ENCODE data around the gene TCF7L1.

TCF7L1 gene

DNA sequence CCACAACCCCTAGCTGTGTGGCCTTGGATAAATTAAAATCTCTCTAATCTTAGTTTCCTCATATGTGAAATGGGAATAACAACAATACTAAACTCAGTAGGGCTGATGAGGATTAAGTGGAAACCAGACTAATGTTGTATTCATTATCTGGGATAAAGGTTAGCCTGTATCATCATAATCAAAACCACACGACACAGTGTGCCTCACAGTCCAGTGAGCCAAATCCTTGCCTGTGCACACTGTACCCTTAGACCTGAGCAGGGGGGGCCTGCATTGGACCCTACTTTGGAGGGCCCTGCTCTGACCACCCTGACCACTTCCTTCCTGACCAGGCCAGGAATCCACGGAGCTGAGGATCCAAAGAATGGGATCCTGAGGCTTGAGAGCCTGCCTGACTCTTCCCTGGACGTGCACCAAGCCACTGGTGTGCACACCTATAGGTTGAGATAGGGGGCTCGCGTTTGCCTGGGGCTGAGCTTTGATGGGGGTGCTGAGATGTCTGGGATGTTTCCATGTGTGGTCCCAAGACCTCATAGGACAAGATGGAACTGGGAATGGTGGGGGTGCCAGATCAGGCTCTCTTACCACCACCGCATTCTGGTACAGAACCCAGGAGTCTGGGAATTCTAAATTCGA, 124.9 kb downstream of the TCF7L1 start:
- Mint-ChIP-seq H3K27ac (no peak overlapping the region), H3K27me3 (peaks cover 9% of the 10 kb centered on the region), H3K4me3 (no peak overlapping the region), H3K36me3 (no peaks in the 10 kb centered on the region), H3K9me3 (no peaks in the 10 kb centered on the region), H3K4me1 (peaks cover 2% of the 10 kb centered on the region)
- no peak for ATAC-seq (ENCODE audit: low read depth)
- DNase-seq (ENCODE audit: low spot score in 2 of 2): no peak

DNA sequence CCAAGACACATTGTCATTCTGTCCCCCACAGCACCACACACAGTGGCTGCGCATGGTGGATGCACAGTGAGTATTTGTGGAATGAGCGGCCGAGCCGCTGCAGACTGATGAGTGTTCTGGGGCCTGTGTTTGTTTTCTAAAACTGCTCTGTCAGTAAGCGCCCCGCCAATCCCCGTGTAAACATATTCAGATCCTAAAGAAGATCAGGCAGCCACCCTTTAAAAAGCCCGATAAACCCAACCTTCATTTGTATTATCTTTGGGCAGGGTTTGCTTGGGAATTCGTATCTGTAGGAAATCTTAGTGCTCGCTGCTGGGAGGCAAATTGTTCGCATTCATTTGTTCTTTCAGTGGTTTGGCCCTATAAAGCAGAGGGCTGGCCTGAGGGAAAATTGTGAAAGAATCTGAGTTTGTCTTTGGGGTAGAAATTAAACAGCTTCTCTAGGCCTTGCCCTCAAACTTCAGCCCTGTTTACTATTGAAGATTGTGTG, 126.0 kb downstream of the TCF7L1 start:
- Mint-ChIP-seq H3K27me3 (peaks cover 17% of the 10 kb centered on the region), H3K36me3 (no peaks in the 10 kb centered on the region), H3K4me3 (no peak overlapping the region), H3K27ac (no peak overlapping the region), H3K4me1 (peaks cover 2% of the 10 kb centered on the region), H3K9me3 (no peaks in the 10 kb centered on the region)
- ATAC-seq (ENCODE audit: low read depth) (no peak), DNase-seq (ENCODE audit: low spot score in 2 of 2) (no peak)

DNA sequence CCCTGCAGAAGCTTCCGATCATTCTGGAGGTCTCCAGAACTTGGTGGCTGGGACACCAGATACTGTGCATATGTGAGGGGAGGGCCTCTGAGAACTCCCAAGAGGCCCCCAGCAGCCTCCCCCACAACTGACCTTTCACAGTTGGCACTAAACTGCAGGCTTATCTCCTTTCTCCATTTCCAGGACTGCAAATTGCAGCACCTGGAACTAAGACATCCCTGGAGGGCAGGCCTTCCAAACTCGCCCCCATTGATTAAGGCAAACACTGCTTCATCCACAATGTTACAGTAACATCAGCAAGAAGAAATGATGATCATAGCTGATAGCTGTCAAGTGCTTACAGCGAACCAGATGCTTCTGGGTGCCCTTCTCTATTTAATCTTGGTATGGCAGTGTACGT, 126.7 kb downstream of the TCF7L1 start:
- ATAC-seq (ENCODE audit: low read depth) (no peak), DNase-seq (ENCODE audit: low spot score in 2 of 2) (no peak)
- Mint-ChIP-seq H3K27me3 (peaks cover 19% of the 10 kb centered on the region), H3K27ac (no peak overlapping the region), H3K36me3 (no peaks in the 10 kb centered on the region), H3K4me3 (no peak overlapping the region), H3K9me3 (no peaks in the 10 kb centered on the region), H3K4me1 (peaks cover 2% of the 10 kb centered on the region)

DNA sequence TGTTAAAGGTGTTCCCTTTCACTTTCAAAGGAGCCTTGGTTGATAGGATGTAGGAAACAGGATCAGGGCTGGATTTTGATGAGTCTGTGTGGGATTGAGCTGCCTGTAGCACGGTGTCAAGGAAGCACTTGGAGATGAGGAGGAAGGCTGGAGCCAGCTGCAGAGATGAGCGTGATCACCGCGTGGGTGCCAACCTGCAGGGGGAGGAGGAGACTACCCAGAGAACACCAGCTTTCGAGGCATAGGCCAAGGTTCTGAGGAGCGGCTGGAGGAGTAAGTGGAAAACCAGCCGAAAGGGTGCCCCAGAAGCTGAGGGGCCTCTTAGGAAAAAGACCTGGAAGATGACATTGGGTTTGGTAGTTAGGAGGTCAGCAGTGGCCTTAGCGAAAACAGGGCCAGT, 130.4 kb downstream of the TCF7L1 start:
- no peak overlapping the region for H3K4me3 Mint-ChIP-seq
- no peak overlapping the region for H3K27ac Mint-ChIP-seq
- H3K9me3 Mint-ChIP-seq: no peaks in the 10 kb centered on the region
- H3K27me3 Mint-ChIP-seq: peaks cover 19% of the 10 kb centered on the region
- H3K36me3 Mint-ChIP-seq: no peaks in the 10 kb centered on the region
- ATAC-seq (ENCODE audit: low read depth): no peak
- H3K4me1 Mint-ChIP-seq: peaks cover 2% of the 10 kb centered on the region
- no peak for DNase-seq (ENCODE audit: low spot score in 2 of 2)

DNA sequence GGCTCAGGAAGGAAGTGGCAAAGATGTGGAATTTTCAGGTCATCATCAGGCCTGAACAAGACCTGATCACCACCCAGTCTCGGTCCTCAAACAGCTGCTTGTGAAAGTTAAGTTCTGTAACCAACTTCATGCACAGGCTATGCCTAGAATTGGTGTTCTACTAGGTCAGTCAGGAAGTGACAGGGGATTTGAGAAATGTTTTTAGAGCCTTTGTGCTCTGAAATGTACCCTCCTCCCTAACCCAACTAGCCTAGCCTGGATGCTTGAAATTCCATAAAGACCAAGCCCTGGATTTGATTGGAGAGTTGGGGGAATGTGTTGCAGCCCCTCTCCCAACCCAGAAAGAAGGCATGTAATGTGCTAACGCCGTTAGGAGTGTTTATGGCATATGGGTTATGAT, 131.3 kb downstream of the TCF7L1 start:
- Mint-ChIP-seq H3K4me3 (no peak overlapping the region), H3K4me1 (peaks cover 2% of the 10 kb centered on the region), H3K27ac (no peak overlapping the region), H3K36me3 (no peaks in the 10 kb centered on the region), H3K9me3 (no peaks in the 10 kb centered on the region), H3K27me3 (peaks cover 21% of the 10 kb centered on the region)
- ATAC-seq (ENCODE audit: low read depth) (no peak), DNase-seq (ENCODE audit: low spot score in 2 of 2) (no peak)

DNA sequence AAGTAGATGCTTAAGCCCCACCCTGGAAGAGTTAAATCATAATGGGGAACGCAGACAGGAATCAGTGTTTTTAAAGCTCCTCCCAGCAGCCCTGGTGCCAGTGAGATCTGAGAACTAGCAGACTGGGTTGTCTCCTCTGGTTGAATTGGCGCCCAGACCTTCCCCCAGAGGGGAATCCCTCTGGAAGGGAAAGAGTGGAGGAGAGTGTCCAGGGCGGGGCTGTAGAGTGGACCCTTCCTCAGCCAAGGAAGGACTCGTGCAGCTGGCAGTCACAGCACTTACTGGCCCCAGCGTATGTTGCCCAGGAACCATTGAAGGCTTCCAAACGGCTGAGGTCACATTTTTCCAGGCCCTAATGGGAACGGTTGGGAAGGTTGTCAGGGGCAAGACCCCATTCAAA, 132.1 kb downstream of the TCF7L1 start:
- Mint-ChIP-seq H3K4me3 (no peak overlapping the region), H3K27me3 (peaks cover 23% of the 10 kb centered on the region), H3K9me3 (no peaks in the 10 kb centered on the region), H3K27ac (no peak overlapping the region), H3K4me1 (peaks cover 2% of the 10 kb centered on the region), H3K36me3 (no peaks in the 10 kb centered on the region)
- ATAC-seq (ENCODE audit: low read depth) (no peak), DNase-seq (ENCODE audit: low spot score in 2 of 2) (no peak)

DNA sequence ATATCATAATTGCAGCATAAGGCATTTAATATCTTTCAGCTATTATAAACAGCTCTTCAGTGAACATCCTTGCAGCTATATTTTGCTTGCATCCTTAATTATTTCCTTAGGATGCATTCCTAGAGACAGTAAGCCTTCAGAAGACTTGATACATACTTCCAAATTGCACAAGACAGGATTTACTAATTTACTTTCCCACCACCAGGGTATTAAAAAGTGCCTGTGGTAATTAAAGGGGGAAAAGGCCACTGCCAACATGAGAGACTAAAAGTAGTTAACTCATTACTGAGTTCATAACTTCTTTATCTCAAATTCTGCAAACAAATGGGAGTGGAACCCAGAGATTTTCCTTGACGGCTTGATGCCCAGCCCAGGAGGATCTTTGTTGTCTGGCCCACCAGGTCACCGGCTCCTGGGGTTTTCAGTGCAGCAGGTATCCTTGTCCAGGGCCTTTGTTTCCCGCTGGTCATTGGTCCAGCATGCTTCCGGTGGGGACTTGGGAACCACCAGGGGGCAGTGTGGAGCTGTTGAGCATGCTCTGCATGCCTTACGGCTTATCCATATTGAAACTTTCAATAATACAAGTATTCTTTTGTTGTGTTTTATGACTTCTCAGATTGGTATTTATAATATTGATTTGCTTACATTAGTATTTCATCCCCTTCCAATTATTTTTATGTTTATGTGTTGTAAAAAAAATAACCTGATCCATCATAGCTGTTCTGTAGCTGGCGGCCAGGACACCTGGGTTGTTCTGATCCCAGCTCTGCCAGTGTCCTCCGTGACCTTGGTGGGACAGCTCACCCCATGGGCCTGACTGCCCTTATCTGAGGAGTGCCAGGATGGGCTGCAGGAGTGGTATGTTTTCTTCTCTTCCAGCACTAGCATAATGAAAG, 133.2 kb downstream of the TCF7L1 start:
- Mint-ChIP-seq H3K36me3 (no peaks in the 10 kb centered on the region), H3K27ac (no peak overlapping the region), H3K4me3 (no peak overlapping the region), H3K27me3 (peaks cover 26% of the 10 kb centered on the region), H3K9me3 (no peaks in the 10 kb centered on the region), H3K4me1 (no peaks in the 10 kb centered on the region)
- DNase-seq (ENCODE audit: low spot score in 2 of 2) (peak; percentile 47 to 50), ATAC-seq (ENCODE audit: low read depth) (peak; percentile 48)

DNA sequence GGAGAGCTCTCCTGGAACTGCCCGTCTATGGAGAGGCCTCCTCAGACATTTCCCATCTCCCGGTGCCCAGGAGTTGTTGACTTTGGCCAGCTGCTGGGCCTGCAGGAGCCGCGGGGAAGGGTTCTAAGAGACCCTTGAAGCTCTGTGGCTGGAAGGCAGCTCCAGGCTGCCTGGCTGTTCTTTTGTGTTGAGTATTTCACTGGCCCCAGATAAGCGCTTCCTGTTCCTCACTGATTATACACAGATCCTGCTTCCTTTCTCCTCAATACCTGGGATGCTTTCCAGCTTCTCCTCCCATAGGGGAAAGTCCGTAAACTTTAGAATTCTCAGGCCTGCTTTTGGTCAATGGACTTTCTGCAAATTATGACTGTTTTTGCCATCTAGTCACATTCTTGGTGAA, 136.8 kb downstream of the TCF7L1 start:
- no peak overlapping the region for H3K27ac Mint-ChIP-seq
- peaks cover 24% of the 10 kb centered on the region for H3K27me3 Mint-ChIP-seq
- no peak for DNase-seq (ENCODE audit: low spot score in 2 of 2)

DNA sequence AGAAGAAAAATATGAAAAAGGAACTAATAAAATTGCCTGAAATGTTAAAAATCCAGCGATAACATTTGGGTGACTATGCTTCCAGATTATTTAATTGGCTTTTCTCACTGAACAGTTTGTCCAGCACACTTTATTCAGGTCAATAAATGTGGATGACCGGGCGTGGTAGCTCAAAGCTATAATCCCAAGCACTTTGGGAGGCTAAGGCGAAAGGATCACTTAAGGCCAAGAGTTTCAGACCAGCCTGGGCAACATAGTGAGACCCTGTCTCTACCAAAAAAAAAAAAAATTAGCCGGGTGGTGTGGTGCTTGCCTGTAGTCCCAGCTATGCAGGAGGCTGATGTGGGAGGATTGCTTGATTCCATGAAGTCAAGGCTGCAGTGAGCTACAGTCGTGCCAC, 139.2 kb downstream of the TCF7L1 start:
- no peak overlapping the region for H3K27ac Mint-ChIP-seq
- no peak for ATAC-seq (ENCODE audit: low read depth)
- no peaks in the 10 kb centered on the region for H3K36me3 Mint-ChIP-seq
- DNase-seq (ENCODE audit: low spot score in 2 of 2): no peak
- no peaks in the 10 kb centered on the region for H3K4me1 Mint-ChIP-seq
- peaks cover 25% of the 10 kb centered on the region for H3K27me3 Mint-ChIP-seq
- H3K4me3 Mint-ChIP-seq: no peak overlapping the region
- no peaks in the 10 kb centered on the region for H3K9me3 Mint-ChIP-seq

More for the DNA sequence above, 136.8 kb downstream of the TCF7L1 start:
- no peaks in the 10 kb centered on the region for H3K36me3 Mint-ChIP-seq
- no peaks in the 10 kb centered on the region for H3K9me3 Mint-ChIP-seq
- H3K4me3 Mint-ChIP-seq: no peak overlapping the region
- H3K4me1 Mint-ChIP-seq: no peaks in the 10 kb centered on the region
- no peak for ATAC-seq (ENCODE audit: low read depth)

DNA sequence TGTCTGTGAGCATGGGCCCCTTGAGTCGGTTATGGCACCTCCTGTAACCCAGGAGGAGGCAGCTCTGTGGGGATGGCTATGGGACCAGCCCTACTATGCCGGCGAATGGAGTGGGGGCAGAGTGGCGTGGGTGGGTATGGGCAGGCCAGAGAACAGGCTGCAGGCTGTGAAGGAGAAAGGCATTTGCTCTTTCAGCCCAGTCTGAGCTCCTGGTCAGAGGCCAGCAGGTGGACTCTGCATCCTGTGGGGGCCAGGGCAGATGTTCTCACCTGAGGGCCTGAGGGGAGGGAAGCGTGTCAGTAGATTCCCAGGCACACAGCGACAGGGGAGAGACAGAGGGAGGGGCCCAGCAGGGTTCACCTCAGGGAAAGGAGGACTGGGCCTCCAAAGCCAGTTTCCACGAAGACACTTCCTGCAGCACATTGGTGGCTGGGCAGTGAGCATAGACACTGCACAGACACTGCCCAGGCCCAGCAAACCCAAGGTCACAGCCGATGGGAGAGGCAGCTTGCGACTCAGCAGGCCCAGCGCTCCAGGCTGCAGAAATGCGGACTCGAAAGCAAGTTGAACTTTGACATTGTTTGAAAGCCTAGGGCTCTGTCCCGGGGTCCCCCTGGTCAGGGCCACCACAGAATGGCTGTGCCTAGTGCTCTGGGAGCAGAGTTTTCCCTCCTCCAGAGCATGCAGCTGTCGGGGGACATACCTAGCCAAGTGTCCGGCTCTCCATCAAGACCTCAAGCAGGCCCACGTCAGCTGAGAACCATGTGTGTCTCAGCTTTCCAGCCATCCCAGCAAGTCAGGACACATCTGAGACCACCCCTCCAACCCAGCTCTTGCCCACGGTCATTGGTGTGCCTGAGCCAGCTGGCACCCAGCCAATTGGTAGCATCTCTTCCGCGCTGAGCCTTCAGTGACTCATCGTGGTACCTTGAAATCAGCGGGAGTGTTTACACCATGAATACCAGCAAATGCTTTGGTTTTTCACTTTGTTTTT, 140.8 kb downstream of the TCF7L1 start:
- Mint-ChIP-seq H3K4me1 (no peaks in the 10 kb centered on the region), H3K36me3 (no peaks in the 10 kb centered on the region), H3K27me3 (peaks cover 23% of the 10 kb centered on the region), H3K27ac (no peak overlapping the region), H3K9me3 (no peaks in the 10 kb centered on the region), H3K4me3 (no peak overlapping the region)
- DNase-seq (ENCODE audit: low spot score in 2 of 2) (no peak), ATAC-seq (ENCODE audit: low read depth) (no peak)

DNA sequence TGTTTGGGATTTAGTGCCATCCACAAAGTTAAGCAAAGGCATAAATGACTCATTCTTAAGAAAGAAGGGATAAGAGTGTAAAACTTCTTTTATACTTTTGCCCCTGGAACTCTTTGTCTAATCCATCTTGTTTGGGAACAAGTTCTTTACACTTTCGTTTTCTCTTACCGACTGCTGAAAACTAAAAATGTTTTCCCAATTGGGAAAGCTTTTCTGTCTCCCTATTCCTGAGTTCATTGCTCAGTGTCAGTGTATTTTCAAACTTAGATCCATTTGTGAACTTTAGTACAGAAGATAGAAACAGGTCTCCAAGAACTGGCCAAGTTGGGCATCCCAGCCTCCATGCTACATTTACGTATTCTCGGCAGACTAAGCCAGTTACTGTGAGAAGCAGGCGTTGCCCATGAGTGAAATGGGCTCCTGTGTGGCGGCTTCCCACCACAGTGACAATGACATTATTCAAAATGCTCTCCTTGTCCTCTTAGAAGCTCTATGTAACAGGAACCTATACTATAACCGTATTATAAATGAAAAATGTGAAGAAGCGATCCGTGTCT, 142.9 kb downstream of the TCF7L1 start:
- Mint-ChIP-seq H3K4me3 (no peak overlapping the region), H3K27me3 (peaks cover 21% of the 10 kb centered on the region), H3K4me1 (no peaks in the 10 kb centered on the region), H3K27ac (no peak overlapping the region), H3K36me3 (no peaks in the 10 kb centered on the region), H3K9me3 (no peaks in the 10 kb centered on the region)
- ATAC-seq (ENCODE audit: low read depth) (no peak), DNase-seq (ENCODE audit: low spot score in 2 of 2) (no peak)

DNA sequence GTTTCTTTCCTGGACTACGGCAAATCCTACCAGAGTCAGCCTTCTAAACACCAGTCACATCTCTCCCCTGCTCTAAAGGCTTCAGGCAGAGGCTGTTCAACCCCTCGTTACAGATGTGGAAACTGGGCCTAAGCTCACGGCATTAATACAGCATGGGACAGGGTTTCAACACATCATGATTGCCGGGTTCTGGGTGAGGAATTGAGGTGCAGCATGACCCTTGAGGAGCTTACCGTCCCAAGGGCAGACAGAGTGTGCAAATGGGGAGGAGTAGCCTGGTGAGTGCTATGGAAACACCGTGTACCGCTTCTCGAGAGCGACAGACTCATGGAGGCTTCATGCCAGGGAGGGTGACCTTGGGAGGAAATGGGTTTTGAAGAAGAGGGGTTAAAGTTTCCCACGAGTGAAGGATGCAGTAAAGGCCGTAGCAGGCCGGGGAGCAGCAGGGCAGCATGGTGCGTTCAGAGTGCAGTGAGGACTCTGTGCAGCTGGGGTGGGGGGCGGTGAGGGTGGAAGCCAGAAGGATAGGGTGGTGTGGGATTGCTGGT, 143.5 kb downstream of the TCF7L1 start:
- Mint-ChIP-seq H3K27me3 (peaks cover 18% of the 10 kb centered on the region), H3K36me3 (no peaks in the 10 kb centered on the region), H3K4me3 (no peak overlapping the region), H3K27ac (no peak overlapping the region), H3K9me3 (no peaks in the 10 kb centered on the region), H3K4me1 (no peaks in the 10 kb centered on the region)
- no peak for DNase-seq (ENCODE audit: low spot score in 2 of 2)
- ATAC-seq (ENCODE audit: low read depth): no peak

DNA sequence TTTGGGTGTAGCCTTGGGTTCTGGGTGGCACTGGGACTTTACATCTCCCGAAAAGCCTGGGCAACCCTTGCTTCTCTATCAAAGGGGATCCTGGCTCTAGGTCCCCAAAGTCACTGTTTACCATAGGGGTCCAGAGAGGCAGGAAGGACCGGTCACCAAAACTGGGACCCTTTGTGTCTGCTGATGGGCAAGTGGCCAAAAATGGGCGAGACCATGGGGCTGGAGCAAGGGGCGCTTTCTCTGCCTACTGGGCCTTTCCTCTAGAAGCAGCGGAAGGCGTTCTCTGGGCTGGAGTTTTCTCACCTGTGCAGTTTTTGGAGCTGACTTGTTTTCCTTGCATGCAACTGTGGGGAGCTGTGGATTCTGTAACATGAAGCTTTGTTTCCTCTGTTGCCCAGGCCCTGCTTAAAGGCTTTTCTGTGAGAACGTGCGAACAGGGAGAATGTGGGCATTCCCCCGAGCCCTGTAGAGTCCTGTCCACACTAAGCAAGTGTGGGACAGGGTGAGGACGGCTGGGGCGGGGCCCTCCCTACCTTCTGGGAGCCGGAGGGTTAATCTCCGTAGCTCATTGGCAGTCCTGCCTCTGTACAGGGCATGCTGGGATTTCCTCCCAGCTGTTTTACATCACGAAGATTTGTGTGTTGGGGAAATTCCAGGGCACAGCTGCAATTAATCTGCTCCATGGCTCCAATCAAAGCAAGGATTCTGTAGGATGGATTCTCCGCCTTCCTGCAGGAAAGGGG, 144.4 kb downstream of the TCF7L1 start:
- Mint-ChIP-seq H3K27me3 (peaks cover 16% of the 10 kb centered on the region), H3K4me1 (no peaks in the 10 kb centered on the region), H3K36me3 (no peaks in the 10 kb centered on the region), H3K9me3 (no peaks in the 10 kb centered on the region), H3K4me3 (no peak overlapping the region), H3K27ac (no peak overlapping the region)
- no peak for ATAC-seq (ENCODE audit: low read depth)
- DNase-seq (ENCODE audit: low spot score in 2 of 2): no peak
